Testis (tissue), 2 donors: ENCODE results near the gene ADCY9.
A peak's percentile ranks its signal among the peaks of the same experiment; 100 is the strongest.

Experiments
- POLR2A ChIP-seq: fragments of 450-650 bp; IDR thresholded peaks from one replicate; pipeline ENCODE4 v1.6.1; 2017; ENCODE audit warnings: antibody characterized with exemption, mild to moderate bottlenecking, moderate library complexity
- TF ChIP-seq, protein P1 (sequence below), 3 experiments: fragments of 450-650 bp in 2 of 3; fragments of 200-600 bp in 1 of 3; sonication (generic) in 1 of 3; IDR thresholded peaks; one replicate each; pipeline ENCODE4 v1.5.1; 2016 to 2019; ENCODE audit warnings: antibody characterized with exemption in 3 of 3, mild to moderate bottlenecking in 2 of 3, moderate library complexity in 1 of 3

DNA sequence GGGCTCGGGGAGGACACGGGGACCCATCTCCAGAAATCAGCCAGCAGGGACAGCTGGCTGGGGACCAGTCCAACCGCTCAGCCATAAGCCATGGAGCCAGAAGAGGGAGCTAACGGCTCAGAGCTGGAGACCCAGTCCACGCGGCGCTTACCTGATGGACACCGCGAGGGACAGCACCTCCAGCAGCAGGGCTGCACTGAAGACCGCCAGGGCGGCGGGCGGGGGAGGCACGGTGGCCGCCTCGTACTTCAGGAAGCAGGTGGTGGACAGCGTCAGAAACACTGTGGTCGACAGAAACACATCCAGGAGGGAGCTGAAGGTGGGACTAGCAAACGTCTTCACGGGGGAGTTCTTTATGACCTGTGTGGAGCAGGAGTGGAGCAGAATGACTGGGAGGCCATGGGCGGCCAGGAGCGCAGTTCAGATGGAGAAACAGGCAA lies 133.1 kb downstream of the ADCY9 start:
- TF ChIP-seq, protein P1, sequence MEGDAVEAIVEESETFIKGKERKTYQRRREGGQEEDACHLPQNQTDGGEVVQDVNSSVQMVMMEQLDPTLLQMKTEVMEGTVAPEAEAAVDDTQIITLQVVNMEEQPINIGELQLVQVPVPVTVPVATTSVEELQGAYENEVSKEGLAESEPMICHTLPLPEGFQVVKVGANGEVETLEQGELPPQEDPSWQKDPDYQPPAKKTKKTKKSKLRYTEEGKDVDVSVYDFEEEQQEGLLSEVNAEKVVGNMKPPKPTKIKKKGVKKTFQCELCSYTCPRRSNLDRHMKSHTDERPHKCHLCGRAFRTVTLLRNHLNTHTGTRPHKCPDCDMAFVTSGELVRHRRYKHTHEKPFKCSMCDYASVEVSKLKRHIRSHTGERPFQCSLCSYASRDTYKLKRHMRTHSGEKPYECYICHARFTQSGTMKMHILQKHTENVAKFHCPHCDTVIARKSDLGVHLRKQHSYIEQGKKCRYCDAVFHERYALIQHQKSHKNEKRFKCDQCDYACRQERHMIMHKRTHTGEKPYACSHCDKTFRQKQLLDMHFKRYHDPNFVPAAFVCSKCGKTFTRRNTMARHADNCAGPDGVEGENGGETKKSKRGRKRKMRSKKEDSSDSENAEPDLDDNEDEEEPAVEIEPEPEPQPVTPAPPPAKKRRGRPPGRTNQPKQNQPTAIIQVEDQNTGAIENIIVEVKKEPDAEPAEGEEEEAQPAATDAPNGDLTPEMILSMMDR (IDR thresholded peaks at IDR 0.05), result peak; percentile 45 to 65 (median 59)
- TF ChIP-seq POLR2A, result no peak
